Measurements from ENCODE around the gene AGTRAP. TPM values are rescaled to one million over a fixed set of nuclear protein-coding genes. Genes with fewer than 3 reads are reported as not detected.

Gene AGTRAP
- total RNA-seq, 4 donors from 2014 or later: 26.3 to 62.3 (median 40.2) TPM

- 92% methylated on average over 9 of the region's 9 CpGs for WGBS, 2 donors
- TF ChIP-seq CTCF (IDR thresholded peaks at IDR 0.05) (no peak), POLR2A (IDR thresholded peaks at IDR 0.05) (no peak)
- intact Hi-C loops (cut with DNase I; ENCODE audit: low total_unique reads): no loop called here
- DNase-seq (ENCODE audit: low spot score in 2 of 2): no peak
- H3K4me3 ChIP-seq (ENCODE audit: low read depth, poor library complexity, severe bottlenecking): no peak overlapping the region
These were observed 64.0 kb downstream of the AGTRAP start for GRCh38 chr1:11799896-11800295.

GRCh38 chr1:11800391-11800755, 64.4 kb downstream of the AGTRAP start:
- intact Hi-C loops (cut with DNase I; ENCODE audit: low total_unique reads): no loop called here

More at GRCh38 chr1:11800391-11800755, 64.4 kb downstream of the AGTRAP start:
- WGBS, 2 donors: 85 to 95% methylated on average over 8 of the region's 8 CpGs
- TF ChIP-seq CTCF (IDR thresholded peaks at IDR 0.05) (no peak), POLR2A (IDR thresholded peaks at IDR 0.05) (no peak)
- no peak for DNase-seq (ENCODE audit: low spot score in 2 of 2)
- H3K4me3 ChIP-seq (ENCODE audit: low read depth, poor library complexity, severe bottlenecking): no peak overlapping the region

Other genes starting within 250 kb of the AGTRAP start
- 10 to 100 TPM in 3 of 4 donors, 1 to 10 TPM in 1; 9.1 to 19.5 (median 14.9) TPM for gene FBXO2, start 81.7 kb upstream of the AGTRAP start, total RNA-seq
- 10 to 100 TPM; 25.0 to 32.3 (median 27.0) TPM for gene FBXO44, start 81.3 kb upstream of the AGTRAP start, total RNA-seq
- 10 to 100 TPM; 14.1 to 18.8 (median 16.7) TPM for gene FBXO6, start 71.9 kb upstream of the AGTRAP start, total RNA-seq
- 10 to 100 TPM; 22.7 to 40.0 (median 32.5) TPM for gene MAD2L2, start 55.0 kb upstream of the AGTRAP start, total RNA-seq
- gene DRAXIN, start 44.4 kb upstream of the AGTRAP start, total RNA-seq: under 1 TPM in 3 of 4 donors, not detected in 1; 0.15 to 0.52 (median 0.36) TPM
- gene C1orf167, start 26.1 kb downstream of the AGTRAP start, total RNA-seq: 1 to 10 TPM in 2 of 4 donors, not detected in 2; 1.6 to 2.8 TPM
- 10 to 100 TPM; 25.9 to 41.8 (median 33.0) TPM for gene MTHFR, start 69.8 kb downstream of the AGTRAP start, total RNA-seq
- 10 to 100 TPM in 2 of 4 donors, 1 to 10 TPM in 2; 7.0 to 12.4 (median 10.9) TPM for gene CLCN6, start 70.1 kb downstream of the AGTRAP start, total RNA-seq
- gene NPPA, start 111.6 kb downstream of the AGTRAP start, total RNA-seq: not detected
- not detected for gene NPPB, start 122.8 kb downstream of the AGTRAP start, total RNA-seq
- gene KIAA2013, start 190.3 kb downstream of the AGTRAP start, total RNA-seq: 100 to 1,000 TPM in 3 of 4 donors, 10 to 100 TPM in 1; 93.7 to 115 (median 103) TPM
- 10 to 100 TPM; 26.5 to 54.0 (median 41.3) TPM for gene PLOD1, start 198.6 kb downstream of the AGTRAP start, total RNA-seq
- gene MFN2, start 244.3 kb downstream of the AGTRAP start, total RNA-seq: 100 to 1,000 TPM; 104 to 125 (median 111) TPM

Data from lower leg skin (tissue), 4 donors.